ENCODE results near the gene TNS1.

Gene TNS1

DNA sequence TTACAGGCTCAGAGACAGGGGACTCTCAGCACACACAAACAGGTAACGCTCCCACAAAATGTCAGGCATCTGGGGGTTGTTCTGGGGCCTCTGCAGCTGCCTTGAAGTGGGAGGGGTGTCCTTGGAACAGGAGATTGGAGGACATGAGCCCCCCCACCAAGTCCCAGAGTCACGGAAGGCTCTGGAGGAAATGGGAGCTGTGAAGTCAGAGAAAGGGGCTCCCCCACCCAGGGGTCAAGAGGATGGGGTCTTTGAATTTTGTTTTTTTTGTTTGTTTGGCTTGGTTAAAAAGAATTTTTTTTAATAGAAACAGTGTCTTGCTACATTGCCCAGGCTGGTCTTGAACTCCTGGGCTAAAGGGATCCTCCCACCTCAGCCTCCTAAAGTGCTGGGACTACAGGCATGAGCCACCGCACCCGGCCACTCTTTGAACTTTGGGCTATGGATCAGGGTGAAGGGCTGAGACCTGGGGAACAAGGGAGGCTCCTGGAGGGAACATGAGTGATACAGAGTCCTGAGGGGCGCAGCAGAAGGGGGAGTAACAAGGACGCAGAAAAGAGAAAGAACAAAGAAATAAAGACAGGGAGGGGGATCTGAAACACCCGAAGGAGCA lies 46.8 kb downstream of the TNS1 start:
- no peak for DNase-seq

DNA sequence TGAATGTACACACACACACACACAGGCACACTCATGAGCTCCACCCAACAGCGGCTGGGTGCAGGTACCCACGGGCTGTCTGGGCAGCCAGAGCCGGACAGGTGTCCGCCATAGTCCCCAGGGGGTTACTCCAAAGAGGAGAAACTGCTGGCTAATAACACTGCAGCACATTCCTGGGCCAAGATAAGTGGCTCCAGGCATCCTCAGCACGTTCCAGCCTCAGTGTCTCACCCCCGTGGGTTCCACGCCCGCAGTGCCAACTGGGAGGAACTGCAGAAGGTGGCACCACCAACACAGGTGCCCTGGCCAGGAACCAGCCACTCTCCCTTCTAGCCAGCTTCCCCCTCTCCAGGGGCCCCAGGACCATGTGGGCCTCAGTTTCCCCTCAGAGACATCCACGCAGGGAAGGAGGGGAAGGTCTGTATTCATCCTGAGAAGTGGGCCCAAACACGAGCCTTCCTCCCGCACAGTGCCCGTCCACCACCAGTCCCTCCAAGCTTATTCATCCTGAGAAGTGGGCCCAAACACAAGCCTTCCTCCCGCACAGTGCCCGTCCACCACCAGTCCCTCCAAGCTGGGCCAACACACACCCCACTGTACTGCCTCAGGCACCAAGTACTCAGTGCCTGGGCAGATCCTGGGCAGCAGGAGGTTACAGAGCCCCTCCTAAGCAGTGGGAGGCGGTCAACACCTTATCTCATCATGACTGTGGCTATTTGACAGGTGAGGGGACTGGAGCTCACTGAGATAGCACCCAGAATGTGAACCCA lies 47.6 kb downstream of the TNS1 start:
- DNase-seq, result no peak

DNA sequence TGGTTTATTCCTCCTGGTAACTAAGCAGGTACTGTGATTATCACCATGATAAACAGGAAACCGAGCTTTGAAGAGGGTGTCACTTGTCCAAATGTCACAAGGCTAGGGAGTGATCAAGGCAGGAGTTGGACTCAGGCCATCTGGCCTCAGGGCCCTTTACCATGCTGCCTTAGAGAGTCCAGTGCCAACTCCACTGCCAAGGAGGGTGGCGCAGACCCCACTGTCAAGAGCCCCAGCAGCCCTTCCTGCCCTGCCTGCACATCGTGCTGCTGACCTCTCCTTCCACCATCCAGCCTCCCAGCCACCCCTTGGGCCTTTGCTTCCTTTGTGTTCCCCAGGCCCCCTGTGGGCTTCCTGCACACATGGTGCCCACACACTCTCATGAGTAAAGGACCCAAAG lies 48.3 kb downstream of the TNS1 start:
- DNase-seq, result no peak

DNA sequence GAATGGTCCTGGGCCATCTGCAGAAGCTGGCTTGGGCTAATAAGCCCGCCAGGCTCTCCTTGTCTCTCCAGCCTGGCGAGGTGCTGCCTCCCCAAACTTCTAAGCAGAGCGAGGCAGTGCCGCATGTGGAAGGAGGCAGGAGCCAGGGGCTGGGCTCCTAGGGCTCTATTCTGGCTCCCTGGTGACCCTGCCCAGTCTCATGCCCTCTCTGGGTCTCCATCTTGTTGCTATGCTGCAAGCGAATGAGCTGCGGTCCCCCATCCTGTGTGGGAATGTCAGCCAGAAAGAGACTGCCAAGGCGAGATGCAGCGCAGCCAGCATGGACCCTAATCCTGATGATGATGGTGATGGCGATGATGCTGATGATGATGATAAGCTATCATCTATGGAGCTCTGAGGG lies 48.7 kb downstream of the TNS1 start:
- DNase-seq, result no peak

DNA sequence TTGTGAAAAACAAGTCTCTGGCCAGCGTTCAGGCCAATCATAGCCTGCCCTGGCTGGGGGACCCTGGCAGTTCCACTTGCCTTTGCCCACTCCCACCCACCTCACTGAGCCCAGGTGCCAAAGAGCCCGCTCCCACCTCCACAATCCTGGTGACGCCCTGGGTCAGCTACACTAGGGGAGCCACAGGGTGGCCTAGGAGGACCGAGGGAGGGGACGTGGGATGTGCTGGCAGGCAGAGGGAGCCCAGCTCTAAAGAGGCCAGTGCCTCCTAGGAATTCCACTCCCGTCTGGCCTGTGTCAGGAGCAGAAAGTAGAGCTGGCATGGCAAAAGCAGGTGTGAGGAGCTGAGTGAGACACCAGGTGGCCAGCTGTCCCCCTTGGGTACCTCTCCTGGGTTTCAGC lies 49.3 kb downstream of the TNS1 start:
- no peak for DNase-seq

DNA sequence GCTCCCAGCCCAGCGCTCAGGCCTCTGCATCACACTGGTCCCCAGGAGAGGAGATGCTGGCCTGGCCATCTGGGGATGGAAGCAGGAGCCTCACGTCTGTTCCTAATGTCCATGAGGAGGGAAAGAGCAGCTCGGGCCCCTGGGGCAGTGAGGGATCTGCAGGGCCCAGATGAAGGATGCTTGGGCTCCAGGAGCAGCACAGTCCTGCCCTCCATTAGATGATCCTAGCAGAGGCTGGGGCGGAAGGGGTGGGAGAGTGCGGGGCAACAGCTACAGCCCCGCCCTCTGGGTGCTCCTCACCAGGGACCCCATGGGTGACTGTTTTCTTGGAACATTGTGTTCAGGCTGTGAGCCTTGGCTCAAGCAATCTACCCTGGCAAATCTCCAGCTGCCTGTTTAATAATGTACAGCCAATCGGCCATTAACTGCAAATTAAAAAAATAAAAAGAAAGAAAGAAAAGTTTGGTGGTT lies 49.7 kb downstream of the TNS1 start:
- DNase-seq, result no peak

DNA sequence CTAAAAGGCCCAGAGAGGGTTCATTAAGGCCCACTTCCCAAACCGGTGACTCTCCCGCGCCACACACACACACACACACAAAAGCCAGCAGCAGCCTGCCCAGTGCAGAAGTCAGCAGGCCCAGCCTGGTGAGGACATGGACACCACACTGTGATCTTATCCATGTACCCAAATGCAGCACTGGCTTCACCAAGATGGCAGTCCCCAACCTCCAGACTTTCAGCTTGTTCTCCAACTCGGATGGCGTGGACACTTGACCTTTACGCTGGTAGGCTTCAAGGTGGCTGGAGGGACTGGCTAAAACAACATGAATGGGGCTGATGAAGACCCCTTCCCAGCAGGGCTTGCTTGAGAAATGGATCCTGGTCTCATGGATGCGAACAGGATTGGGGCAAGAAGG lies 50.4 kb downstream of the TNS1 start:
- DNase-seq, result no peak

DNA sequence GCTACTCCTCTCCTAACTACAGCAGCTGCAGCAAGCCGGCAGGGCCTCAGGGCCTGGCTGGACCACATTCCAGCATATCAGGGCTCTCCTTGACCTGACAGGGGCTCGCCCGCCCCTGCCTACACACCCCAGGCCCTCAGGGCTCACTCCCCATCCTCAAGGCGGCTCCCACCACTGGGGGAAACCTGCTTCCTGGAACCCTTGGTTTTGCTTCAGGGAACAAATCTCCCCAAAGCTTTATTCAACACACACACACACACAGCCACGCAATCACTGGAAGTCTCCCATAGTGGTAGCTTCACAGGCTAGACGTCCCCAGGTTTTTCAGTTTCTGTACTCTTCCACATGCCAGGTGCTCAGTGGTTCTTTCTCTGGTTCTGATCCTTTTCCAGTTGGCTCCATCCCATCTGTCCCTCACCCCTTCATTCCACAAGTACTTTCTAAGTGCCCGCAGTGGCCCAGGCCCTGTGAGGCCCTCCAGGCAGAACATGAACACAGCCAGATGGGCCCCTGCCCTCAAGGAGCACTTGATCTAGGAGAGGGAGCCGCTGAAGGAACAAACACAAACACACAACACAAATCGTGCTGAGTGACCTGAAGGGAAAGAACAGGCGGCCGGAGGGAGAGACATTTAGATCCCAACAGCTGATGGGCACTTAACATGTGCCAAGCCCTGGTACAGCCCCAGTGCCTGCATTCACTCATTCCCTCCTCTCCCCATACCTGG lies 51.1 kb downstream of the TNS1 start:
- DNase-seq, result no peak

DNA sequence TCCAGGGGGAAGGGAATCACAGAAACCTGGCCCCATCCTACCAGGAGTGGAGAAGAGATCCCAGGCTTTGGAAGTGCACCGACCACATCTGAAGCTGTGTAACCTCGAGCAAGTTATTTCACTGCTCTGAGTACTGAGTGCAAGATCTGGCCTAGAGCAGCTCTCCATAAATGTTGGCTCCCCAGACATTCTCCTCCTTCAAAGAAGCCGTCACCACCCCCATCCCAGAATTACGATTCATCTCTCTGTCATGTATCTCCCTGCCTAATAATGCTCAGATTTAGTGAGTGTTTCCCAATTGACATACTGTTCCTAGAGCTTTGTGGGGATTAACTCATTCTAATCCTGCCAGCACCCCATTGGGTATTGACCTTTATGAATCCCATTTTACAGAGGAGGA lies 51.7 kb downstream of the TNS1 start:
- no peak for DNase-seq

DNA sequence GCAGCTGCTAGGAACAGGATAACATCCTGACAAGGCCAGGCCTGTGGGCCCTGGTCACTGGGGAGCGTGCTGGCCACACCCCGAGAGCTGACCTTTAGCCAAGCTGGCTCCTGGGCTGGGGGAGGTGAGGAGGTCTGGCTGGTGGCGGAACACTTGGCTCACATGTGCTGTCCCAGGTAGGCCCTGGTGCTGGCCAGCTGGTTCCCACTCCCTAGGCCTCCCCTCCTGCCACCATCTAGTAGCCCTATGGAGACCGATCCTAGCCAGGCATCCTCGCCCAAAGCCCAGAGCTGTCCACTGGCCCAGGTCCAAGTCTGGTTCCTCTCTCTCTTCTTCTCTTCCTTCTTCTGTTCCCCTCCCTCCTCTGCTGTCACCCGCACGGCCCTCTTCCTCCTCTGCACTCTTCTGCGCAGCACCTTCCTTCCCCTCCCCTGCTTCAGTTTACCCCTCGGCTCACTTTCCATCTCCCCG lies 52.4 kb downstream of the TNS1 start:
- peak in 2 of 3 donors; percentile 29 to 34 for DNase-seq

DNA sequence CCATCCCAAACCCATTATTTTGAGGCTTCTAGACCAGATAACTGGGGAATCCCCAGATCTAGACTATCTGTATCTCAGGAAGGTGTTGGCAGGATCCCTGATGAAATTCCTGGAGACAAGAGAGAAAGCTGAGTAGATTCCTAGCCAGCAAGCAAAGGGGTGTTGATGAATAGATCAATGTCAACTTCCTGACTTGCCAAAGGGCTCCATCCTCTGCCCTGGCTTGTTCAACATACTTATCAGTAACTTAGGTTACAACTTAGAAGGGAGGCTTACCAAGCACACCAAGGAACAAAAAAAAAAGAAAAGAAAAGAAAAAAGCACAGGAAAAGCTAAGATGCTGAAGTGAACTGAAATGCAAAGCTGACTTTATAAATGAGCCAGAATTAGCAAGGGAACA lies 53.3 kb downstream of the TNS1 start:
- no peak for DNase-seq

DNA sequence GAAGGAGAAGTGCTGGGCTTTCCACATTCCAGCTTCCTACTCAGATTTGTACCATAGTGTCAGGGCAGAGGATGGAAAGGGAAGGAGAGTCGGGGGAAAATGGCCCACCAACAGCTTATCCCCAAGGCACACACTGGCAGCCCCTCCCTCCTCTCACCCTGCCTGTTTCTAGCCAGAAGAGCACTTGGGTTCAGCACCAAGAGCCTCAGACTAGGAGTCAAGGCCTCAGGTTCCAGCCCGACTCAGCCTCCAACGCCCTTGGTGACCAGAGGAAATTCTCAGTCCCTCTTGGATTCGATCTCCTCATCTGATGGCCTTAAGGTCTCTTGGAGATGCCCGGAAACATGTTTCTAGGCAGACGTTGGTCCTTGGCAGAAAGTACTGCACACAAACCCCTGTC lies 53.9 kb downstream of the TNS1 start:
- no peak for DNase-seq

DNA sequence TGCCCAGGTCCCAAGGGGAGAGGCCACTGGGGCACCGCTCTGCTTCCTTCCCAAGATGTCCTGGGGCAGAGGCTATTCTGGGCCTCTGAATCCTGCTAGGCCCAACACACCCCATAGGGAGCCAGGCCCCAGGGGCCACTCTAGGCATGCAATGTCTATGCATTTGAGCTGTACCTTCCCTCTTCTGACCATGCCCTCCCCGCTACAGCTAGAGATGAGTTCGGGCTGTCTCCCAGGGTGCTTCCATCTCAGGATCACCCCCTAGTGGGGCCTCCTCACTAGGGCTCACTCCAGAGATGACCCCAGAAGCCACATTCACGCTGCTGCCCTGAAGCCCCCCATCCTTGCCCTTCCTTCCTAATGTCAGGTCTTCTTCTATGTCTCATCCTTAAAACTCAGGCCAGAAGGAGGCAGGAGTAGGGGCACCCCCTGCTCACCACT lies 54.4 kb downstream of the TNS1 start:
- DNase-seq, result no peak

DNA sequence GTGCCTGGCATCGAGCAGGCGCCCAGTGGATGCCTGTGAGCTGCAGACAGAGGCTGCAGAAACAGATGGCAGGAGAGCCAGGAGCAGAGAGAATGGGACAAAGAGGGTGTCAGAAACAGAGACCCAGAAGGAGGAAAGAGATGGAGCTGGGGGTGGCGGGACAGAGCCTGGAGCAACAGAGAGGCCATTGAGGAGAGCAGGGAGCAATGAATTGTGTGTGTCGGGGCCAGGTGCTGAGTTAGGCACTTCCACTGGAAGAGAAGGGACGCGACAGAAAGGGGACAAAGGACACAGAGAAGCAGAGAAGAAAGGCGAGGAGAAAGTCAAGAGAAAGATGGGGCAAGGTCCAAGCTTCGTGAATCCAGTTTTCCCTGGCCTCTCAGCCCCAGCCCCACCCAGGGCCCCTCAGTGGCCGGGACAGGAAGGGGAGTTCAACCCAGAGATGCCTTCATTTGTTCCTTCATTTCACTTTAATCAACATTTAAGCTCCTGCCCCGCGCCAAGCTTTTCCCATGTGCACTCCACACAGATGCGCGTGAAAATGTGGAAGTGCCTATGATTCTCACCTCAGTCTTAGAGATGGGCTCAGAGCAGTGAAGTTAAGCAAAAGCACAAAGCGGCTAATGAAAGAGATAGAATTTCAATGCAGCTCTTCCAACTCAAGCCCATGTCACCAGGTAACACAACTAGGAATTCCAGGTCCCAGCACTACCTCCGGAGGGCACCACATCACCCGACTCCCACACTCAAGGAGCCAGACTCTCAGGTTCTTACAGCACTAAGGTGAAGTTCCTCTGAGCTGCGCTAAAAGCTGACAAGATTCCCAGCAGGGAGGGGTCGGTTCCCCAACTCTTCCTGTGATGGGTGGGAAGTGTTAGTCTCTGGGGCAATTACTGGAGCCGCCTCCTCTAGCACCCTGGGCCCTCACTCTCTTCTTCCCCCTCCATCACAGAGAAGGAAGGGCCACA lies 55.1 kb downstream of the TNS1 start:
- no peak for DNase-seq

DNA sequence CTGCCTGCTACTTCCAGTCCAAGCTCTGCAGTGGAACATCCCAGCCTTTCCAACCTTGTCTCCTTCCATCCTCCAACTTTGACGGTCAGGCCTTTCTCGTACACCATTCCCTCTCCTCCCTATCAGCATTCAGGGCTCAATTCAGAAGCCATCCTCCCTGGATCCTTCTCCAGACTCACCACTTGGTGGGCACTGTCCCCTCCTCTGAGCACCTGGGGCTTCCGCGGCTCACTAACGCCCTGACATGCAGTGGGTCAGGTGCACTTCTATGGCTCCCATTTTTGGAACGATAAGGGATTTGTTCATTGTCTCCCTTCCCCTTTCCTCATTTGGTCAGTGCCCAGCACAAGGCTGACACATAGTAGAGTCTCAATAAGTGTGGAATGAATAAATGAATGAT lies 56.7 kb downstream of the TNS1 start:
- DNase-seq, result no peak

DNA sequence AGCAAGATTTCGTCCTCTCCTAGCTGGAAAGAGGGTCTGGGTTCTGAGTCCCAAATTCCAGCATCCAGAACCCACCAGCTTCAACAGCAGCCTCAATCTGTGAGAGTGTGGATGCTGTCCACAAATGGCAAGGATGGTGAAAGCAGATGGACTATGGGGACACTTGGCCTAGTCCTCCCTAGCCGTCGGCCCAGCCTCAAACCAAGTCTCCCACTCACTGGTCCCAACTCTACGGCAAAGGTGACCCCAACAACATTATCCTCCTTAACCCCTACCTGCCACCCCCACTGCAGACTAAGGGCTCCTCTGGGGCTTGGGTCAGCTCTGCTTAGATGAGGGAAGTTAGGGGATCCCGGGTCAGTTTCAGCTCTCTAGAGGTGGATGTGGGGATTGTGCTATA lies 57.3 kb downstream of the TNS1 start:
- DNase-seq, result no peak

DNA sequence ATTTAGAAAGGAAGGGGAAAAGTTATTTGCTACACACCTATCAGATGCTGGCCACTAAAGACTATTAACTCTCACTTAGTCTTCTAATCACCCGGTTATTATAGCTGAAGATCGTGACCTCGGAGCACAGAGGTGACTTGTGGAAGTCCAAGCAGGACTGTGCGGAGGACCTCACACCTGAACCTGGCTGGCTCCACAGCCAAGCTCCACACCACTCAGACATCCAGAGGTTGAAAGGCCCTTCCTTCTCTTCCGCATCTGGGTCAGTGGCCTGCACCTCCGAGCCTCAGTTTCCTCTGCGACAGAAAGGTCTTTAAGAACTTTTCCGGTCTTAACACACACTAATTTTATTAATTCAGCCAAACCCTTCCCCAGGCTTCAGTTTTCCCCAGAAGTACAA lies 57.9 kb downstream of the TNS1 start:
- DNase-seq, result no peak

DNA sequence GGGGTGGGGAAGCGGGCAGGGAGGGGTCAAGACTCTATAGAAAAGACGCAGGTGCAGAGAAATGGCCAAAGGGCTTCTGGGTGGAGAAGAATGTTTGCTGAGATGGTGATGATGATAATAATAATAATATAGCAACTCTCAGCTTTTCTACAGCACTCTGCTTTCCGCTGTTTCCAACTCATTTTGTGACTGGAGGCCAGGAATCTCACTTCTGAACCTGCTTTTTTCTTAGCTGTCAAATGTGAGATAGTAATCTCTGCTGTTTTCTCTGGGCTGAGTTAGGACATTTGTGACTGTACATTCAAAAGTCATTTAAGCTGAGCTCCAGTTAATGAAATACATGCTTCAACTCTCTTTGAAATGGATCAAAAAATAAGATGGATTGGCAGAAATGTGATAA lies 58.4 kb downstream of the TNS1 start:
- DNase-seq, result no peak

DNA sequence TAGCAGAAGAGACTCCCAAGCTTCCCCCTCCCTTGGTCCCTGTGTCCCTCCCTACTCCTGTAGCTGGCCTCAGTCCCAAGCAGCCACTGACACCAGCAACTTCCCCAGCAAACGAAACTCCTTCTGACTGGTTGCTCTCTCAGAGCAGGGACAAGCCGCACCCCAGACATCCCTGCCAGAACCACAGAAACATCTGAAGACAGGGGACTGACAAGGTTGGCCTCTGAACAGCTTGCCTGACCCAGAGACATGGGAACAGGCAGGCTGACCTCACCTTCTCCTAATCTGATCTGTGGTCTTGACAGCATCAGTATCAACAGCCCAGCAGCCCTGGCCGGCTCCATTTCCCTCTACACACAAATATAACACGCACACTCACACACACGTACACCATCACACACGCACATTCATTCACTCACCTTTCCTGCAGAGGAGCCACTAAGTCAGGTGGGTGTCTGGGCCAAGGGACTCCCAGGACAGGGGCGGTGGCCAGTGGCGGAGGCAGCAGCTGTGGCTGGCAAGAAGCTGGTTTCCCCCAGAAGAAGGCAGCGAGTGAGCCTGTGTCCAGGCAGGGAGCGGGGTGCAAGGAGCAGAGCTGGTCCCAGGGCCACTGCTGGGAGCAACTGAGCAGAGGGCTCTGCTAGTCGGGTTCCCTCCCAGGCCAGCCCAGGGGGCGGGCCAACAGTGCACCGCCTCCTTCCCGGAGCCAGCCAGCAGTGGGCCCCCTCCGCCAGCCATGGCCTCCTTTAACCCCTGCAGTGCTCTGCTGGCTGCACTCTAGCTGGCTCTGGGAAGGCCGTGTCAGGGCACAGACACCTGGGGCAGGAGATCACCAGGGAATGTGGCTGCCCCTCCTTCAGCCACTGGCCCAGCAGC lies 59.1 kb downstream of the TNS1 start:
- peak; percentile 75 to 92 (median 80) for DNase-seq

DNA sequence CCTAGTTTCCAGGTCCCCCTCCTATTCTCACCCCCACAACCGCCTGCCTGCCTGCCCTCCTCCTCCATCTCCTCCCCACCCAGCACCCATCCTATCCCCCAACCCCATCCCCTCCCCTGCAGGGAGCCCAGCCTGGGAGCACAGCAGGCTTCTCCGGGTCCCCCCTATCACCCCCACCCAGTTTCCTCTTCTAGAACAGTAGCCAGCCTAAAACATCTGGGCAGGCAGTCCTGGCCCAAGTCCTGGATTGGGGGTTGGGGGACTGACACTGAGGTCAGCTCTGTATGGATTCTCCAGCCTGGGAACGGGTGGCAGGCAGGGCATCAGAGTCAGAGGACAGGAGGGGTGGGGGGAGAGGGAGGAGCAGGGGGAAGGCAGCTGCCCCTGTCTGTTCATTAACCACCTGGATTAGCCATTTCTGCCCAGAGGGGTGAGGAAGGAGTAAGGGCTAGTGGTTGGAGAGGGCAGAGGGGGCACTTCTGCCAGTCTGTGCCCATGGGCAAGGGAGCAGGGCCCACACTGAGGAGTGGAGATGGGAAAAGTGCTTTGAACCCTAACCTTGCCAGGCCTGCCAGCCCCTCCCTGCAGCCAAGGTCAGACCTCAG lies 60.0 kb downstream of the TNS1 start:
- DNase-seq, result peak in 1 of 3 donors; percentile 19

All from suppressor macrophage treated with lipopolysaccharide for 1 hour (primary cell).